Measurements from ENCODE around the gene LRP5. TPM values are rescaled to one million over a fixed set of nuclear protein-coding genes. Genes with fewer than 3 reads are reported as not detected.
"Not testable (repeated sequence)": the region's sequence is repeated elsewhere in the genome, so short reads cannot be mapped to it uniquely, and the experiment has no call there.

LRP5 gene
- total RNA-seq, 2 experiments from 2014 or later, result 10.2 to 10.7 TPM

- CTCF ChIA-PET, POLR2A ChIA-PET: not testable (repeated sequence)
Observed at GRCh38 chr11:68400584-68400983, 88.2 kb downstream of the LRP5 start.

DNA sequence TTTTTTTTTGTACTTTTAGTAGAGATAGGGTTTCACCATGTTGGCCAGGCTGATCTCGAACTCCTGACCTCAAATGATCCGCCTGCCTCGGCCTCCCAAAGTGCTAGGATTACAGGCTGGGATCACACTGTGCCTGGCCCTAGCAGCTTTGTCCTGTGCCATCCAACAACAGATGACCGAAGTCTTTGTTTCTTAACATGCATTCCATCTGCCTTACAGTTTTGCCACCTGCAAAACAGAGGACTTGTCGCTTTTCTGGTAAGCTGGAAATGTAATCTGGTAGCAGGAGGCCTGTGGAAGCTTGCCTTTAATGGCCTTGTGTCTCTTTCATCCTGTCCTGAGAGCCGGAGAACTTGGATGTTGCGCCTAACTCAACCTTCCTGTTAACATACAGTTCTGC, 89.5 kb downstream of the LRP5 start:
- CTCF ChIA-PET, result no interaction called here
- POLR2A ChIA-PET, result no interaction called here

DNA sequence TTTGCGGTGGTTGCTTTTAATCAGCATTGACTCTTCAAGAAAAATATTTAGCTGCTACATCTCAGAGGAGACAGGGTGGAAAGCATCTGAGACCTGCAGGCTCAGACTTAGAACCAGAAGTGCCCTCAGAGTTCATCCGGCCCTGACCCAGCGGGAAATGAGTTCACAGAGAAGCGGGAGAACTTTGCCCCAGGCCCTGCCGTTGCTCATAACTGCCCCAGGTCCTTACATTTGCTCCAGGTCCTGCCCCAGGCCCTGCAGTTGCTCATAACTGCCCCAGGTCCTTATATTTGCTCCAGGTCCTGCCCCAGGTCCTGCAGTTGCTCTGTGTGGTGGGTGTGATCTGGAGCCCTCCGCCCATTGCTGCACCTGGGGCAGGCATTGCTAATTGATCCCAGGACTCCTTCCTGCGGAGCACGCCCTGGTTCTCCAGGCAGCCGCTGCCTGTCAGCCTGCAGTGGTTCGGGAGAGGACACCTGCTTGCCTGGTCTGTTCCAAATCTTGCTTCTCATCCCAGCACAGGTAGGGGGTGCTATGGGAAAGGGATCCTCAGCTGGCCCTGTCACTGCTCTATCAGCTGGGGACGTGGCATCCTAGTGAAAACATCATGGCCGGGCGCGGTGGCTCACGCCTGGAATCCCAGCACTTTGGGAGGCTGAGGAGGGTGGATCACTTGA, 90.1 kb downstream of the LRP5 start:
- ChIA-PET CTCF (interaction anchor here (1.2 to 1.5 kb wide), 2 partner anchors 12 to 45 kb away, joined by 3 to 5 read pairs; no protein-coding TSS in a partner anchor), POLR2A (no interaction called here)

- CTCF ChIA-PET, result interaction anchor here (1.2 to 1.5 kb wide), 2 partner anchors 11 to 44 kb away, joined by 3 to 5 read pairs; no protein-coding TSS in a partner anchor
- POLR2A ChIA-PET, result no interaction called here
Observed at GRCh38 chr11:68403424-68403823, 91.0 kb downstream of the LRP5 start.

GRCh38 chr11:68403831-68404230, 91.4 kb downstream of the LRP5 start:
- CTCF ChIA-PET, result interaction anchor here (1.5 kb wide), 1 partner anchor 10 kb away, joined by 3 read pairs; no protein-coding TSS in a partner anchor
- POLR2A ChIA-PET, result no interaction called here

DNA sequence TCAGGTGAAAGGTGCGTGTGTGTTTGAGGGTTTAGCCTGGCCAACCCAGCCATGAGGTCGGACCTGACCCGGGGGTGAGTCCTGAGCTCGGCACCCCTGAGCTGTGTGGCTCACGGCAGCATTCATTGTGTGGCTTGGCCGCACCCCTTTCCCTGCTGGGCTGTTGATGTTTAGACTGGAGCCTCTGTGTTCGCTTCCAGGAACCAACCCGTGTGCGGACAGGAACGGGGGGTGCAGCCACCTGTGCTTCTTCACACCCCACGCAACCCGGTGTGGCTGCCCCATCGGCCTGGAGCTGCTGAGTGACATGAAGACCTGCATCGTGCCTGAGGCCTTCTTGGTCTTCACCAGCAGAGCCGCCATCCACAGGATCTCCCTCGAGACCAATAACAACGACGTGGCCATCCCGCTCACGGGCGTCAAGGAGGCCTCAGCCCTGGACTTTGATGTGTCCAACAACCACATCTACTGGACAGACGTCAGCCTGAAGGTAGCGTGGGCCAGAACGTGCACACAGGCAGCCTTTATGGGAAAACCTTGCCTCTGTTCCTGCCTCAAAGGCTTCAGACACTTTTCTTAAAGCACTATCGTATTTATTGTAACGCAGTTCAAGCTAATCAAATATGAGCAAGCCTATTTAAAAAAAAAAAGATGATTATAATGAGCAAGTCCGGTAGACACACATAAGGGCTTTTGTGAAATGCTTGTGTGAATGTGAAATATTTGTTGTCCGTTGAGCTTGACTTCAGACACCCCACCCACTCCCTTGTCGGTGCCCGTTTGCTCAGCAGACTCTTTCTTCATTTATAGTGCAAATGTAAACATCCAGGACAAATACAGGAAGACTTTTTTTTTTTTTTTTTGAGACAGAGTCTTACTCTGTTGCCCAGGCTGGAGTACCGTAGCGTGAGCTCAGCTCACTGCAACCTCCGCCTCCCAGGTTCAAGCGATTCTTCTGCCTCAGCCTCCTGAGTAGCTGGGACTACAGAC, 94.2 kb downstream of the LRP5 start:
- POLR2A ChIA-PET, result interaction anchor here (0.7 kb wide), 1 partner anchor 149 kb away, joined by 3 read pairs; no protein-coding TSS in a partner anchor
- CTCF ChIA-PET, result no interaction called here

DNA sequence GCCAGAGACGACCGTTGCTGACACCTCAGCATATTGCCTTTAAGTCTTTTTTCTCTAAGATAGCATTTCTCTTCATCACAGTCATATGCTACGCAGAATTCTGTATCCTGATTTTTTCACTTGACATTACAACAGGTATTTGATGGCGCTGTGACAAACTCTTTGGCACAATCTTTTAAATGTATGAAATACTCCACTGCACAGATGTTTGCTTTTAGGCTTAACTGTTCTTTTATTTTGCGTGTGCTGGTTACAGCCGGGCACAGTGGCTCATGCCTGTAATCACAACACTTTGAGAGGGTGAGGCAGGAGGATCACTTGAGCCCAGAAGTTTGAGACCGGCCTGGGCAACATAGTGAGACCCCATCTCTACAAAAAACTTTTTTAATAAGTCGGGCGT, 96.1 kb downstream of the LRP5 start:
- CTCF ChIA-PET, result no interaction called here
- POLR2A ChIA-PET, result no interaction called here

GRCh38 chr11:68409748-68410344, 97.5 kb downstream of the LRP5 start:
- POLR2A ChIA-PET, result no interaction called here
- CTCF ChIA-PET, result interaction anchor here (0.7 kb wide), 1 partner anchor 47 kb away, joined by 3 read pairs; no protein-coding TSS in a partner anchor

GRCh38 chr11:68411501-68411991, 99.2 kb downstream of the LRP5 start:
- ChIA-PET CTCF (interaction anchor here (0.6 kb wide), 1 partner anchor 347 kb away, joined by 4 read pairs; no protein-coding TSS in a partner anchor), POLR2A (no interaction called here)

DNA sequence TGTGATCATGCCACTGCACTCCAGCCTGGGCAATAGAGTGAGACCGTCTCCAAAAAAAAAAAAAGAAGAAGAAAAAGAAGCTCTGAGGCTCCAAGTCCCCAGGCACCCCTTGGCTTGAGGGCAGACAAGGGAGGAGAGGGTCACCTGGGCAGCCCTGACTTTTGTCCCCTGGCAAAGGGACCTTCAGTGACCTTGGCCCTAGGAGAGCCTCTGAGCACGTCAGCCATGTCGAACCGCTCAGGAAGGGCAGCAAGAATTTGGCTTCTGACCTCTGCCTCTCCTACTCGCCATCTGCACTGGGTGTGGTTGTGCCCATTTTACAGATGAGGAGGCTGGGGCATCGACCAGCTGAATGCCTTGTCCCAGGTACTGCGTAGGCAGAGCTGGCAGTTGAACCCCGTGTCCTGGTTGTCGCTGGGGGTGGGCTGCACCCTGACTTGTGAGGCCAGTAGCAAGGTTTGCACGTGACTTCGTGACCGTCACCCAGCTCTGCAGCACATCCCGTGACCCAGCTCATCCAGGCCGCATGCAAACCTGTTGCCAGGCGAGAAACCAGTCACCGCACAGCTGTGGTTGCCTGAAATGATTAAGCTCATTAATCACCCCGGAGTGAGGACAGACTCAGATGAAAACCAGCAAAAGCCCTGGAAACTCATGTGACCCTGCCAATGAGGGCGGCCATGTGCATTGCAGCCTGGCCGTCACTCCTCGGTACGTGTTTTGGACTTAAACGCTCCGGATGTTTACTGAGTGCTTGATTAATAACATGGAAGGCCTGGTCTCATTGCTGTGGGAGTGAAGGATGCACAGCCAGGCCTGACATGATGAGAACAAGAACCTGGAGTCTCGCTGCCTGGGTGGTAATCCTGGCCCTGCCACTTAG, 100.4 kb downstream of the LRP5 start:
- ChIA-PET POLR2A (no interaction called here), CTCF (interaction anchor here (0.6 kb wide), 1 partner anchor 17 kb away, joined by 3 read pairs; no protein-coding TSS in a partner anchor)

DNA sequence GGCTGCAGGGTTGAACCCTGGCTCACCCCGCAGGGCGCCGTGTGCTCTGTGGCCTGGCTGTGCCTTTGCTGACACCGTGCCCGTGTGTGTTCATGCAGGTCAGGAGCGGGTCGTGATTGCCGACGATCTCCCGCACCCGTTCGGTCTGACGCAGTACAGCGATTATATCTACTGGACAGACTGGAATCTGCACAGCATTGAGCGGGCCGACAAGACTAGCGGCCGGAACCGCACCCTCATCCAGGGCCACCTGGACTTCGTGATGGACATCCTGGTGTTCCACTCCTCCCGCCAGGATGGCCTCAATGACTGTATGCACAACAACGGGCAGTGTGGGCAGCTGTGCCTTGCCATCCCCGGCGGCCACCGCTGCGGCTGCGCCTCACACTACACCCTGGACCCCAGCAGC, 101.2 kb downstream of the LRP5 start:
- POLR2A ChIA-PET, result no interaction called here
- CTCF ChIA-PET, result interaction anchor here (1.3 kb wide), 1 partner anchor 10 kb away, joined by 3 read pairs; no protein-coding TSS in a partner anchor

DNA sequence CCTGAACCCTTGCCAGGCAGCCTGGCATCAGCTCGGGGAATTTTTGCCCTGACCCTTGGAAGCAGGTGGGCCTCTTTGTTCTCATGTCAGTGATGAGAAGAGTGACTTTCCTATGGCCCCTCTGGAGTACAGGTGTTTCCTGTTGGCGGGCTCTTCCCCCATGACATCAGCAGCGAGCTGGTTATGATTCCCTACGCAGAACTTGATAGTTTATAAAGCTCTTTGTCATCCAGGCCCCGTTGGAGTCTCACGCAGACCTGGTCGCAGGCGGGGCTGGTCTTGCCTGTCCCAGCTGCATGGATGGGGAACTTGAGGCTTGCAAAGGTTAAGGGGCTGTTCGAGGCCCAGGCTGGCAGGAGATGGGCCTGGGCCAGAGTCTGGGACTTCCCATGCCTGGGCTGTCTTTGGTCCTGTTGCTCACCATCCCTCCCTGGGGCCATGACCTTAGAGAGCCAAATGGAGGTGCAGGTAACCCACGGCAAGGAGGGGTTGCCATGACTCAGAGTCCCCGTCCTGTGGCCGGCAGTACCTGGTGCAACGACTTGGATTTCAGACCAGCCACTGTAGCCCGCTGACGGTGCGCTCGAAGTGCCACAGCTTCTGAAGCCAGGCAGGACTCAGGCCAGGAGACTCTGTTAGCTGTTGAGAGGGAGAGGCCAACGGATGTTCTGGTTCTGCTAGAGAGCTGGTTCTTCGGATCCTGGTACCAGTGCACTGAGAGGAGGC, 102.3 kb downstream of the LRP5 start:
- ChIA-PET POLR2A (no interaction called here), CTCF (interaction anchor here (1.3 kb wide), 1 partner anchor 11 kb away, joined by 3 read pairs; no protein-coding TSS in a partner anchor)

DNA sequence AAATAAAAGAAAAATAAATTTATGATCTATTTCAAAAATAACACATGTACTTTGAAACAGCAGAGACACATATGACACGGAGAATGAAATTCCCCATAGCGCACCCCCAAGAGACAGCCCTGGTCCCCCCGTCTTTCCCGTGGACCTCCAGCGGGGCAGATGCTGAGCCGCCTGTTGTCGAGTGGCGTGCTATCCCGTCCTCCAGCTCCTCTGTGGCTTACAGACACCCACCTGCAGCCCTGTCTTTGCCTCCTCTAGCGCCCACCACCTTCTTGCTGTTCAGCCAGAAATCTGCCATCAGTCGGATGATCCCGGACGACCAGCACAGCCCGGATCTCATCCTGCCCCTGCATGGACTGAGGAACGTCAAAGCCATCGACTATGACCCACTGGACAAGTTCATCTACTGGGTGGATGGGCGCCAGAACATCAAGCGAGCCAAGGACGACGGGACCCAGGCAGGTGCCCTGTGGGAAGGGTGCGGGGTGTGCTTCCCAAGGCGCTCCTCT, 103.7 kb downstream of the LRP5 start:
- POLR2A ChIA-PET, result interaction anchor here (0.6 kb wide), 1 partner anchor 44 kb away, joined by 4 read pairs; the partner anchor contains the start of gene PPP6R3
- CTCF ChIA-PET, result no interaction called here

DNA sequence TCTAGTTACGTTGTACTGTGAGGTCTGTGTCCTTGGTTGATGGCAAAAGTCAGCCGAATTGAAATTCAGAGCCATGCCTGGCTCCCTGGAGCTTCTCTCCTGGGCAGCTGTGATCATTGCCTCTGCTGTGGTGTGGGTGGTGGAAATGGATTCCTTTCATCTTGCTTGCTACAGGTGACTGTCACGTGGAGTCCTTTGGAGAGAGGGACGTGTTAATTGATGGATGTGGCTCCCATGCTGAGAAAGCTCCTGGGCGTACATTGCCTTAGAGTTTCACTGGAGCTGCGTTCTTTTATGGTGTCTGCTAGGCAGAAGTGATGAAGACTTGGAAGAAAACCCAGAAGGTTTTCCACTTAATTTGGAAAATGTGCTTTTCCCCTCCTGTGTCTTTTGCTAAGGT, 106.3 kb downstream of the LRP5 start:
- ChIA-PET POLR2A (no interaction called here), CTCF (no interaction called here)

- ChIA-PET CTCF (no interaction called here), POLR2A (no interaction called here)
Observed at GRCh38 chr11:68420171-68420570, 107.8 kb downstream of the LRP5 start.

DNA sequence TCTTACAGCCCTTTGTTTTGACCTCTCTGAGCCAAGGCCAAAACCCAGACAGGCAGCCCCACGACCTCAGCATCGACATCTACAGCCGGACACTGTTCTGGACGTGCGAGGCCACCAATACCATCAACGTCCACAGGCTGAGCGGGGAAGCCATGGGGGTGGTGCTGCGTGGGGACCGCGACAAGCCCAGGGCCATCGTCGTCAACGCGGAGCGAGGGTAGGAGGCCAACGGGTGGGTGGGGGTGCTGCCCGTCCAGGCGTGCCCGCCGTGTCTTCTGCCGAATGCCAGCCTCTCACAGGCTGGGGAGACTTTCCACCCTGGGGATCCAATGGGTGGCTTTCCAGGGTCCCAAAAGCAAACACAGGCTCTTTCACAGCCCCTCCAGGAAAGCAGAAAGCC, 111.1 kb downstream of the LRP5 start:
- POLR2A ChIA-PET, result no interaction called here
- CTCF ChIA-PET, result interaction anchor here (1.1 kb wide), 1 partner anchor 30 kb away, joined by 3 read pairs; no protein-coding TSS in a partner anchor

- ChIA-PET CTCF (interaction anchor here (1.1 kb wide), 1 partner anchor 30 kb away, joined by 3 read pairs; no protein-coding TSS in a partner anchor), POLR2A (no interaction called here)
Observed at GRCh38 chr11:68424101-68424632, 111.8 kb downstream of the LRP5 start.

Measured in activated CD8-positive, alpha-beta memory T cell treated with anti-CD3 and anti-CD28 coated beads for 36 hours (primary cell).